BE2C (cell line): ENCODE results near the gene RCOR2.

Experiments used
- DNase-seq: peaks from one replicate; pipeline ENCODE4 v3.0.0-alpha.2; 2020
- H3K27me3 ChIP-seq: fragments of 250-450 bp; sonication (Bioruptor Pico); 2 replicates; pipeline ENCODE4 v1.5.1; 2020; ENCODE audit warnings: mild to moderate bottlenecking
- H3K36me3 ChIP-seq: fragments of 250-450 bp; sonication (Bioruptor Pico); 2 replicates; pipeline ENCODE4 v1.5.1; 2020; ENCODE audit warnings: mild to moderate bottlenecking
- H3K4me1 ChIP-seq: fragments of 250-450 bp; sonication (Bioruptor Pico); 2 replicates; pipeline ENCODE4 v1.5.1; 2020
- H3K4me3 ChIP-seq: 2 replicates; pipeline ENCODE4 v1.5.1; 2011; ENCODE audit warnings: low read depth, low read length
- H3K9me3 ChIP-seq: fragments of 250-450 bp; sonication (Bioruptor Pico); 2 replicates; pipeline ENCODE4 v1.5.1; 2020
- CTCF ChIP-seq: IDR thresholded peaks from 2 replicates; pipeline ENCODE4 v1.5.1; 2012; ENCODE audit warnings: mild to moderate bottlenecking, low read depth, low read length

Gene RCOR2

GRCh38 chr11:63906585-63906984 is 10.4 kb downstream of the RCOR2 start:
- H3K4me3 ChIP-seq: no peak overlapping the region
- no peak for TF ChIP-seq CTCF
- peaks cover 4% of the 10 kb centered on the region for H3K36me3 ChIP-seq
- H3K9me3 ChIP-seq: no peaks in the 10 kb centered on the region
- peak; percentile 25 for DNase-seq
- H3K27me3 ChIP-seq: no peaks in the 10 kb centered on the region
- H3K4me1 ChIP-seq: peaks cover 19% of the 10 kb centered on the region

GRCh38 chr11:63906087-63906486 is 10.9 kb downstream of the RCOR2 start:
- Histone ChIP-seq H3K4me1 (peaks cover 19% of the 10 kb centered on the region), H3K4me3 (no peak overlapping the region), H3K36me3 (peaks cover 4% of the 10 kb centered on the region), H3K27me3 (no peaks in the 10 kb centered on the region), H3K9me3 (no peaks in the 10 kb centered on the region)
- DNase-seq: no peak
- TF ChIP-seq CTCF: no peak

- Histone ChIP-seq H3K27me3 (no peaks in the 10 kb centered on the region), H3K9me3 (no peaks in the 10 kb centered on the region), H3K4me3 (no peak overlapping the region), H3K4me1 (peaks cover 15% of the 10 kb centered on the region), H3K36me3 (peaks cover 9% of the 10 kb centered on the region)
- no peak for DNase-seq
- no peak for TF ChIP-seq CTCF
Measured at GRCh38 chr11:63905179-63905578, 11.8 kb downstream of the RCOR2 start.

GRCh38 chr11:63904743-63905142 is 12.2 kb downstream of the RCOR2 start:
- no peaks in the 10 kb centered on the region for H3K9me3 ChIP-seq
- peaks cover 11% of the 10 kb centered on the region for H3K4me1 ChIP-seq
- H3K4me3 ChIP-seq: no peak overlapping the region
- no peak for TF ChIP-seq CTCF
- peaks cover 9% of the 10 kb centered on the region for H3K36me3 ChIP-seq
- no peaks in the 10 kb centered on the region for H3K27me3 ChIP-seq
- no peak for DNase-seq

- no peak for TF ChIP-seq CTCF
- H3K27me3 ChIP-seq: no peaks in the 10 kb centered on the region
- DNase-seq: no peak
- peaks cover 11% of the 10 kb centered on the region for H3K4me1 ChIP-seq
- H3K4me3 ChIP-seq: no peak overlapping the region
- H3K36me3 ChIP-seq: peaks cover 9% of the 10 kb centered on the region
- H3K9me3 ChIP-seq: no peaks in the 10 kb centered on the region
Measured at GRCh38 chr11:63903884-63904283, 13.1 kb downstream of the RCOR2 start.

- Histone ChIP-seq H3K27me3 (no peaks in the 10 kb centered on the region), H3K4me3 (no peak overlapping the region), H3K36me3 (peaks cover 13% of the 10 kb centered on the region), H3K4me1 (no peaks in the 10 kb centered on the region), H3K9me3 (no peaks in the 10 kb centered on the region)
- DNase-seq: no peak
- TF ChIP-seq CTCF: peak; percentile 44
Measured at GRCh38 chr11:63901660-63902059, 15.3 kb downstream of the RCOR2 start.
